ENCODE results near the gene RNU2-1.
"Not testable (repeated sequence)": the region's sequence is repeated elsewhere in the genome, so short reads cannot be mapped to it uniquely, and the experiment has no call there.

The RNU2-1 gene

GRCh38 chr17:43215341-43215740 lies 18.4 kb downstream of the RNU2-1 start:
- DNase-seq = no peak

GRCh38 chr17:43213545-43213944 lies 20.2 kb downstream of the RNU2-1 start:
- no peak for DNase-seq

- DNase-seq = no peak
These were observed 20.9 kb downstream of the RNU2-1 start for GRCh38 chr17:43212641-43213490.

- DNase-seq = peak; percentile 82
These were observed 22.0 kb downstream of the RNU2-1 start, which contains the start of gene TMEM106A for GRCh38 chr17:43211480-43212402. TMEM106A (plus strand) TSS chr17:43211875; CDS start chr17:43213042, 1,167 bp downstream.

GRCh38 chr17:43211123-43211479 lies 22.7 kb downstream of the RNU2-1 start:
- DNase-seq = no peak

- DNase-seq = no peak
These were observed 23.2 kb downstream of the RNU2-1 start for GRCh38 chr17:43210576-43210975.

GRCh38 chr17:43203013-43203412 lies 30.8 kb downstream of the RNU2-1 start:
- not testable (repeated sequence) for DNase-seq

- no peak for DNase-seq
These were observed 33.6 kb downstream of the RNU2-1 start for GRCh38 chr17:43200127-43200526.

GRCh38 chr17:43199633-43200032 lies 34.1 kb downstream of the RNU2-1 start:
- DNase-seq = no peak

GRCh38 chr17:43193251-43193650 lies 40.5 kb downstream of the RNU2-1 start:
- no peak for DNase-seq

- DNase-seq = not testable (repeated sequence)
These were observed 47.1 kb downstream of the RNU2-1 start for GRCh38 chr17:43186656-43187055.

- no peak for DNase-seq
These were observed 49.9 kb downstream of the RNU2-1 start for GRCh38 chr17:43183921-43184320.

Measured in HCEC 1CT (cell line).